MV-4-11 (cell line): ENCODE data around the gene PRAMEF25.
"Not testable (repeated sequence)": the region's sequence is repeated elsewhere in the genome, so short reads cannot be mapped to it uniquely, and the experiment has no call there.

Source experiments
- DNase-seq: peaks from one replicate; lab custom pipeline; 2025; lab: John Stamatoyannopoulos, UW

Gene PRAMEF25

DNA sequence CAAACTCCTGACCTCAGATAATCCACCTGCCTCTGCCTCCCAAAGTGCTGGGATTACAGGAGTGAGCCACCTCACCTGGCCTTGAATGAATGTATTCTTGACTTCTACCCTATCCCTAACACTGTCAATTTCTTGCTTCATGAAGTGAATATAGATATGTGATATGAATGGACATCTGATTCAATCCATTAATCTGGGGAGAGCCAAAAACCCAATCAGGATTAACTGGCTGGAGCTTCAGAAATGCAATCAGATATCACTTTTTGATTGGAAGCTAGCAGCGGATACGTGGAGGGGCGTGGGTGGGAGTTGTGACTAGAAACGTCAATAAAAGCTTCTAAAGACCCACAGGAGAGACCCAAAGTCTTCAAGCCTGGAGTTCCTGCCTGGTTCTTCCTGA lies at the start of gene PRAMEF25:
Gene PRAMEF25 (plus strand): TSS at position 301 of the 400 bp plus-strand sequence. CDS start 2,920 bp downstream, outside the sequence.
- not testable (repeated sequence) for DNase-seq

DNA sequence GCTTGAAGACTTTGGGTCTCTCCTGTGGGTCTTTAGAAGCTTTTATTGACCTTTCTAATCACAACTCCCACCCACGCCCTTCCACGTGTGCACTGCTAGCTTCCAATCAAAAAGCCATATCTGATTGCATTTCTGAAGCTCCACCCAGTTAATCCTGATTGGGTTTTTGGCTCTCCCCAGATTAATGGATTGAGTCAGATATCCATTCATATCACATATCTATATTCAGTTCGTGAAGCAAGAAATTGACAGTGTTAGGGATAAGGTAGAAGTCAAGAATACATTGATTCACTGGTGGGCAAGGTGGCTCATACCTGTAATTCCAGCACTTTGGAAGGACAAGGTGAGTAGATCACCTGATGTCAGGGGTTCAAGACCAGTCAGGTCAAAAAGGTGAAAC lies 14.1 kb upstream of the PRAMEF25 start, which contains the start of gene PRAMEF27:
Gene PRAMEF27 (minus strand): TSS at position 101 of the 400 bp plus-strand sequence. CDS start 2,916 bp downstream, outside the sequence.
- not testable (repeated sequence) for DNase-seq

DNA sequence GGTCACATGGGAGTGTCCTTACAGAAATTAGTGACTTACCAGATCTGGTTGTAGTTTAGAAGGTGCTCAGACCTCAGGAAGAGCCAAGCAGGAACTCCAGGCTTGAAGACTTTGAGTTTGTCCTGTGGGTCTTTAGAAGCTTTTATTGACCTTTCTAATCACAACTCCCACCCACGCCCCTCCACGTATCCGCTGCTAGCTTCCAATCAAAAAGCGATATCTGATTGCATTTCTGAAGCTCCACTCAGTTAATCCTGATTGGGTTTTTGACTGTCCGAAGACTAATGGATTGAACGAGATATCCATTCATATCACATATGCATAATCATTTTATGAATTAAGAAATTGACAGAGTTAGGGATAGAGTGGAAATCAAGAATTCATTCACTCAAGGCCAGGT lies 46.2 kb downstream of the PRAMEF25 start, which contains the start of gene HNRNPCL2:
Gene HNRNPCL2 (minus strand): TSS at position 101 of the 400 bp plus-strand sequence. CDS start 454 bp downstream, outside the sequence.
- not testable (repeated sequence) for DNase-seq
